Measurements from ENCODE around the gene PLAU. TPM values are rescaled to one million over a fixed set of nuclear protein-coding genes. Genes with fewer than 3 reads are reported as not detected.

Gene PLAU
- total and polyA plus RNA-seq, 9 of the 15 experiments (the other 6 are each of a cell fraction or from before 2014, with no cell fraction given): 2.1 to 16.9 (median 3.3) TPM

- no peak for TF ChIP-seq CLOCK (CRISPR knock-in tag; IDR thresholded peaks at IDR 0.05; ENCODE audit: borderline replicate concordance)
- TF ChIP-seq CTCF (IDR thresholded peaks at IDR 0.05 in 2 of 3, conservative IDR thresholded peaks at IDR 0.05 in 1 of 3; ENCODE audit: insufficient read depth in 2 of 3, low read depth in 1 of 3, low read length in 3 of 3): no peak
Measured at GRCh38 chr10:73871295-73872189, 39.4 kb upstream of the PLAU start (continued).

GRCh38 chr10:73872190-73872710 is 38.7 kb upstream of the PLAU start:
- Histone ChIP-seq H2AFZ (ENCODE audit: low read depth, low read length) (no peak overlapping the region), H3K9me1 (ENCODE audit: control insufficient read depth, insufficient read depth, low read length) (no peaks in the 10 kb centered on the region), H4K20me1 (replicated peaks; ENCODE audit: control insufficient read depth, insufficient read depth, low read length) (peaks cover 14% of the 10 kb centered on the region; the same call in 1 of the 2 replicates), H3K4me1 (replicated peaks in 1 of 2; ENCODE audit: control insufficient read depth in 2 of 2, insufficient read depth in 2 of 2, low read length in 2 of 2) (peaks cover 15 to 23% of the 10 kb centered on the region in 2 experiments), H3K27ac (ENCODE audit: extremely low read depth, low read depth, low read length) (no peak overlapping the region), H3K36me3 (ENCODE audit: control insufficient read depth, insufficient read depth, low read length) (peaks cover 59% of the 10 kb centered on the region), H3K27me3 (ENCODE audit: control insufficient read depth in 2 of 2, insufficient read depth in 2 of 2, low read length in 2 of 2) (no peaks in the 10 kb centered on the region), H3K4me3 (no peak overlapping the region), H3K9me3 (replicated peaks; ENCODE audit: control insufficient read depth, insufficient read depth, low read depth, low read length) (no peaks in the 10 kb centered on the region), H3K9ac (ENCODE audit: insufficient read depth in 1 of 2, low read depth in 2 of 2, low read length in 2 of 2) (no peak overlapping the region), H3K79me2 (ENCODE audit: control insufficient read depth, insufficient read depth, low read length) (peaks cover 18% of the 10 kb centered on the region), H3K4me2 (ENCODE audit: insufficient read depth, low read length) (no peak overlapping the region)
- in situ Hi-C loops (cut with MboI) (loop anchor here (10.0 kb wide), 1 partner anchor 337 kb away; no protein-coding TSS in a partner anchor), intact Hi-C loops (cut with micrococcal nuclease) (no loop called here)
- no peak for ATAC-seq
- WGBS (ENCODE audit: insufficient coverage, low coverage, missing lambda C conversion rate): 88% methylated on average over 5 of the region's 5 CpGs
- FAIRE-seq: no peak
- no peak for DNase-seq (ENCODE audit: extremely low read depth in 1 of 4, low spot score in 3 of 4)
- TSS peak; percentile 32 for BruUV-seq (replicated peaks)
- CTCF ChIA-PET (ENCODE audit: low intra/inter-chr PET ratio): no interaction called here
- POLR2A ChIA-PET: interaction anchor here (0.7 to 1.1 kb wide), 5 partner anchors 10 to 69 kb away, joined by 3 to 5 read pairs (median 4); no protein-coding TSS in a partner anchor
- no peak for TF ChIP-seq NR0B1 (IDR thresholded peaks at IDR 0.05; ENCODE audit: partially characterized antibody)
- TF ChIP-seq MAFG (tag; conservative IDR thresholded peaks at IDR 0.05): no peak
- no peak for TF ChIP-seq CBFA2T3 (IDR thresholded peaks at IDR 0.05)
- no peak for TF ChIP-seq CSDE1 (IDR thresholded peaks at IDR 0.05)
- no peak for TF ChIP-seq NBN (IDR thresholded peaks at IDR 0.05; ENCODE audit: low read depth)
- TF ChIP-seq MNT (conservative IDR thresholded peaks at IDR 0.05): no peak
- TF ChIP-seq ZKSCAN1 (IDR thresholded peaks at IDR 0.05; ENCODE audit: low read depth, low read length): no peak
- no peak for TF ChIP-seq SPI1 (IDR thresholded peaks at IDR 0.05; ENCODE audit: borderline replicate concordance, low read depth, low read length)
- no peak for TF ChIP-seq RBM14 (IDR thresholded peaks at IDR 0.05; ENCODE audit: borderline replicate concordance, insufficient read depth, low read depth, low read length)

All from K562 (cell line).